HEK293 (cell line): ENCODE measurements around the gene APC2.

Source experiments
- KLF9 ChIP-seq: fragments of 450-650 bp; formaldehyde crosslinking; IDR thresholded peaks from 2 replicates; pipeline ENCODE4 v1.5.1; 2016; ENCODE audit warnings: missing biosample characterization, missing genetic modification characterization, low read depth
- SALL2 ChIP-seq: fragments of 450-650 bp; formaldehyde crosslinking; IDR thresholded peaks from 2 replicates; pipeline ENCODE4 v1.5.0; 2017; ENCODE audit warnings: missing biosample characterization, mild to moderate bottlenecking, missing genetic modification characterization, borderline replicate concordance
- SETDB1 ChIP-seq: IDR thresholded peaks from one replicate; pipeline ENCODE4 v1.6.1; 2017; ENCODE audit warnings: mild to moderate bottlenecking, low read length, moderate library complexity, mixed read lengths; ENCODE audit not compliant: insufficient read length
- YY1 ChIP-seq: fragments of 450-650 bp; formaldehyde crosslinking; IDR thresholded peaks from 2 replicates; pipeline ENCODE4 v1.5.1; 2018; ENCODE audit warnings: missing biosample characterization, missing genetic modification characterization
- ZBTB7A ChIP-seq: fragments of 450-650 bp; formaldehyde crosslinking; IDR thresholded peaks from 2 replicates; pipeline ENCODE4 v1.5.1; 2016; ENCODE audit warnings: low read depth, missing biosample characterization, missing genetic modification characterization
- ZFP37 ChIP-seq: fragments of 450-650 bp; formaldehyde crosslinking; IDR thresholded peaks from 2 replicates; pipeline ENCODE4 v1.5.1; 2016; ENCODE audit warnings: missing biosample characterization, missing genetic modification characterization
- ZNF311 ChIP-seq: fragments of 450-650 bp; formaldehyde crosslinking; IDR thresholded peaks from 2 replicates; pipeline ENCODE4 v1.5.1; 2017; ENCODE audit warnings: missing biosample characterization, missing genetic modification characterization, borderline replicate concordance
- ZNF548 ChIP-seq: fragments of 450-650 bp; formaldehyde crosslinking; IDR thresholded peaks from 2 replicates; pipeline ENCODE4 v1.5.1; 2016; ENCODE audit warnings: missing biosample characterization, missing genetic modification characterization
- TF ChIP-seq, protein P1 (sequence below): fragments of 450-650 bp; formaldehyde crosslinking; IDR thresholded peaks from 2 replicates; pipeline ENCODE4 v1.5.1; 2016; ENCODE audit warnings: missing biosample characterization, missing genetic modification characterization
- TF ChIP-seq, protein P2 (sequence below): fragments of 450-650 bp; formaldehyde crosslinking; IDR thresholded peaks from 2 replicates; pipeline ENCODE4 v1.5.1; 2016; ENCODE audit warnings: missing biosample characterization, missing genetic modification characterization
- TF ChIP-seq, protein P3 (sequence below): fragments of 450-650 bp; formaldehyde crosslinking; conservative IDR thresholded peaks from 2 replicates; pipeline ENCODE4 v1.5.1; 2016; ENCODE audit warnings: low read depth, missing biosample characterization, missing genetic modification characterization
- TF ChIP-seq, protein P4 (sequence below): IDR thresholded peaks from 2 replicates; pipeline ENCODE4 v1.6.1; 2011; ENCODE audit warnings: mild to moderate bottlenecking, low read depth, low read length, borderline replicate concordance

DNA sequence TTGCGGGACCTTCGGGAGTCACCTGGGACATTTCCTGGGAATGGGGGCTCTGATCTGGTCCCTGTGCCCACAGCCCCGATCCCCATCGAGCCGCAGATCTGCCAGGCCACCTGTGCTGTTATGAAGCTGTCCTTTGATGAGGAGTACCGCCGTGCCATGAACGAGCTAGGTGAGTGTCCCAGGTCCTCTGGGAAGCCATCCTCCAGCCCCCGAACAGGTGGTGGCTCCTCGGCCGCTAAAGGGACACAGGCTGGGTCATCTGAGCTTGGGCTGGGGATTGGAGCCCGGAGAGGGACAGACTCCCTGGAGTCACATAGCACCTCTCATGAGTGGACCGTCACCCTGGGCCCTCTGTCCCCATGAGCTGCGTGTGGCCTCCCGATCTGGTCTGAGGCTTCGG is 8.0 kb downstream of the APC2 start:
- TF ChIP-seq, protein P1, sequence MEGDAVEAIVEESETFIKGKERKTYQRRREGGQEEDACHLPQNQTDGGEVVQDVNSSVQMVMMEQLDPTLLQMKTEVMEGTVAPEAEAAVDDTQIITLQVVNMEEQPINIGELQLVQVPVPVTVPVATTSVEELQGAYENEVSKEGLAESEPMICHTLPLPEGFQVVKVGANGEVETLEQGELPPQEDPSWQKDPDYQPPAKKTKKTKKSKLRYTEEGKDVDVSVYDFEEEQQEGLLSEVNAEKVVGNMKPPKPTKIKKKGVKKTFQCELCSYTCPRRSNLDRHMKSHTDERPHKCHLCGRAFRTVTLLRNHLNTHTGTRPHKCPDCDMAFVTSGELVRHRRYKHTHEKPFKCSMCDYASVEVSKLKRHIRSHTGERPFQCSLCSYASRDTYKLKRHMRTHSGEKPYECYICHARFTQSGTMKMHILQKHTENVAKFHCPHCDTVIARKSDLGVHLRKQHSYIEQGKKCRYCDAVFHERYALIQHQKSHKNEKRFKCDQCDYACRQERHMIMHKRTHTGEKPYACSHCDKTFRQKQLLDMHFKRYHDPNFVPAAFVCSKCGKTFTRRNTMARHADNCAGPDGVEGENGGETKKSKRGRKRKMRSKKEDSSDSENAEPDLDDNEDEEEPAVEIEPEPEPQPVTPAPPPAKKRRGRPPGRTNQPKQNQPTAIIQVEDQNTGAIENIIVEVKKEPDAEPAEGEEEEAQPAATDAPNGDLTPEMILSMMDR (tag by site-specific recombination), result no peak
- TF ChIP-seq SETDB1 (no peak), ZNF548 (tag by site-specific recombination) (no peak), ZBTB7A (tag by site-specific recombination) (no peak), SALL2 (no peak), KLF9 (tag by site-specific recombination) (no peak), YY1 (no peak), ZNF311 (tag by site-specific recombination) (no peak), ZFP37 (tag by site-specific recombination) (no peak)
- TF ChIP-seq, protein P2, sequence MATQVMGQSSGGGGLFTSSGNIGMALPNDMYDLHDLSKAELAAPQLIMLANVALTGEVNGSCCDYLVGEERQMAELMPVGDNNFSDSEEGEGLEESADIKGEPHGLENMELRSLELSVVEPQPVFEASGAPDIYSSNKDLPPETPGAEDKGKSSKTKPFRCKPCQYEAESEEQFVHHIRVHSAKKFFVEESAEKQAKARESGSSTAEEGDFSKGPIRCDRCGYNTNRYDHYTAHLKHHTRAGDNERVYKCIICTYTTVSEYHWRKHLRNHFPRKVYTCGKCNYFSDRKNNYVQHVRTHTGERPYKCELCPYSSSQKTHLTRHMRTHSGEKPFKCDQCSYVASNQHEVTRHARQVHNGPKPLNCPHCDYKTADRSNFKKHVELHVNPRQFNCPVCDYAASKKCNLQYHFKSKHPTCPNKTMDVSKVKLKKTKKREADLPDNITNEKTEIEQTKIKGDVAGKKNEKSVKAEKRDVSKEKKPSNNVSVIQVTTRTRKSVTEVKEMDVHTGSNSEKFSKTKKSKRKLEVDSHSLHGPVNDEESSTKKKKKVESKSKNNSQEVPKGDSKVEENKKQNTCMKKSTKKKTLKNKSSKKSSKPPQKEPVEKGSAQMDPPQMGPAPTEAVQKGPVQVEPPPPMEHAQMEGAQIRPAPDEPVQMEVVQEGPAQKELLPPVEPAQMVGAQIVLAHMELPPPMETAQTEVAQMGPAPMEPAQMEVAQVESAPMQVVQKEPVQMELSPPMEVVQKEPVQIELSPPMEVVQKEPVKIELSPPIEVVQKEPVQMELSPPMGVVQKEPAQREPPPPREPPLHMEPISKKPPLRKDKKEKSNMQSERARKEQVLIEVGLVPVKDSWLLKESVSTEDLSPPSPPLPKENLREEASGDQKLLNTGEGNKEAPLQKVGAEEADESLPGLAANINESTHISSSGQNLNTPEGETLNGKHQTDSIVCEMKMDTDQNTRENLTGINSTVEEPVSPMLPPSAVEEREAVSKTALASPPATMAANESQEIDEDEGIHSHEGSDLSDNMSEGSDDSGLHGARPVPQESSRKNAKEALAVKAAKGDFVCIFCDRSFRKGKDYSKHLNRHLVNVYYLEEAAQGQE, result no peak
- TF ChIP-seq, protein P3, sequence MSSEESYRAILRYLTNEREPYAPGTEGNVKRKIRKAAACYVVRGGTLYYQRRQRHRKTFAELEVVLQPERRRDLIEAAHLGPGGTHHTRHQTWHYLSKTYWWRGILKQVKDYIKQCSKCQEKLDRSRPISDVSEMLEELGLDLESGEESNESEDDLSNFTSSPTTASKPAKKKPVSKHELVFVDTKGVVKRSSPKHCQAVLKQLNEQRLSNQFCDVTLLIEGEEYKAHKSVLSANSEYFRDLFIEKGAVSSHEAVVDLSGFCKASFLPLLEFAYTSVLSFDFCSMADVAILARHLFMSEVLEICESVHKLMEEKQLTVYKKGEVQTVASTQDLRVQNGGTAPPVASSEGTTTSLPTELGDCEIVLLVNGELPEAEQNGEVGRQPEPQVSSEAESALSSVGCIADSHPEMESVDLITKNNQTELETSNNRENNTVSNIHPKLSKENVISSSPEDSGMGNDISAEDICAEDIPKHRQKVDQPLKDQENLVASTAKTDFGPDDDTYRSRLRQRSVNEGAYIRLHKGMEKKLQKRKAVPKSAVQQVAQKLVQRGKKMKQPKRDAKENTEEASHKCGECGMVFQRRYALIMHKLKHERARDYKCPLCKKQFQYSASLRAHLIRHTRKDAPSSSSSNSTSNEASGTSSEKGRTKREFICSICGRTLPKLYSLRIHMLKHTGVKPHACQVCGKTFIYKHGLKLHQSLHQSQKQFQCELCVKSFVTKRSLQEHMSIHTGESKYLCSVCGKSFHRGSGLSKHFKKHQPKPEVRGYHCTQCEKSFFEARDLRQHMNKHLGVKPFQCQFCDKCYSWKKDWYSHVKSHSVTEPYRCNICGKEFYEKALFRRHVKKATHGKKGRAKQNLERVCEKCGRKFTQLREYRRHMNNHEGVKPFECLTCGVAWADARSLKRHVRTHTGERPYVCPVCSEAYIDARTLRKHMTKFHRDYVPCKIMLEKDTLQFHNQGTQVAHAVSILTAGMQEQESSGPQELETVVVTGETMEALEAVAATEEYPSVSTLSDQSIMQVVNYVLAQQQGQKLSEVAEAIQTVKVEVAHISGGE, result no peak
- TF ChIP-seq, protein P4, sequence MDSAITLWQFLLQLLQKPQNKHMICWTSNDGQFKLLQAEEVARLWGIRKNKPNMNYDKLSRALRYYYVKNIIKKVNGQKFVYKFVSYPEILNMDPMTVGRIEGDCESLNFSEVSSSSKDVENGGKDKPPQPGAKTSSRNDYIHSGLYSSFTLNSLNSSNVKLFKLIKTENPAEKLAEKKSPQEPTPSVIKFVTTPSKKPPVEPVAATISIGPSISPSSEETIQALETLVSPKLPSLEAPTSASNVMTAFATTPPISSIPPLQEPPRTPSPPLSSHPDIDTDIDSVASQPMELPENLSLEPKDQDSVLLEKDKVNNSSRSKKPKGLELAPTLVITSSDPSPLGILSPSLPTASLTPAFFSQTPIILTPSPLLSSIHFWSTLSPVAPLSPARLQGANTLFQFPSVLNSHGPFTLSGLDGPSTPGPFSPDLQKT, result no peak
